Neural cell (in vitro differentiated cells): ENCODE data around the gene TMEM30B. TPM values are rescaled to one million over a fixed set of nuclear protein-coding genes. Genes with fewer than 3 reads are reported as not detected.

Experiments
- H2AFZ ChIP-seq: fragments of 200-600, 300-800 bp; sonication (generic), shearing (Covaris generic); 2 replicates; pipeline ENCODE4 v1.6.0; 2014; ENCODE audit warnings: low read depth, mild to moderate bottlenecking, antibody characterized with exemption, low read length, moderate library complexity
- H3F3A ChIP-seq: fragments of 200-600 bp; shearing (Covaris generic); 2 replicates; pipeline ENCODE4 v1.6.1; 2016; ENCODE audit warnings: mild to moderate bottlenecking, moderate library complexity, mixed read lengths, antibody characterized with exemption, low read length; ENCODE audit not compliant: insufficient read depth, poor library complexity, severe bottlenecking
- H3K27ac ChIP-seq: fragments of 200-600, 300-800 bp; sonication (generic), shearing (Covaris generic); 2 replicates; pipeline ENCODE4 v1.5.1; 2014; ENCODE audit warnings: mild to moderate bottlenecking, low read length, moderate library complexity
- H3K27me3 ChIP-seq: fragments of 300-800, 200-600 bp; sonication (generic), shearing (Covaris generic); 2 replicates; pipeline ENCODE4 v1.6.0; 2014; ENCODE audit warnings: mild to moderate bottlenecking, low read depth, low read length, moderate library complexity; ENCODE audit not compliant: insufficient read depth
- H3K36me3 ChIP-seq: fragments of 300-800, 200-600 bp; sonication (generic), shearing (Covaris generic); 2 replicates; pipeline ENCODE4 v1.5.1; 2014; ENCODE audit warnings: mild to moderate bottlenecking, antibody characterized with exemption, low read length, moderate library complexity; ENCODE audit not compliant: insufficient read depth
- H3K4me2 ChIP-seq: fragments of 300-800, 200-600 bp; sonication (generic), shearing (Covaris generic); 2 replicates; pipeline ENCODE4 v1.6.0; 2014; ENCODE audit warnings: mild to moderate bottlenecking, low read length
- H3K4me3 ChIP-seq: fragments of 300-800, 200-600 bp; sonication (generic), shearing (Covaris generic); 2 replicates; pipeline ENCODE4 v1.5.1; 2014; ENCODE audit warnings: mild to moderate bottlenecking, low read length, moderate library complexity
- H3K79me2 ChIP-seq: fragments of 200-600 bp; shearing (Covaris generic); replicated peaks from 2 replicates; pipeline ENCODE4 v1.6.0; 2014; ENCODE audit warnings: mild to moderate bottlenecking, low read length, moderate library complexity; ENCODE audit not compliant: insufficient read depth
- H3K9ac ChIP-seq: fragments of 300-800, 200-600 bp; sonication (generic), shearing (Covaris generic); 2 replicates; pipeline ENCODE4 v1.6.1; 2016; ENCODE audit warnings: mild to moderate bottlenecking, low read length, mixed read lengths
- H3K9me2 ChIP-seq: fragments of 200-600 bp; shearing (Covaris generic); 2 replicates; pipeline ENCODE4 v1.6.1; 2016; ENCODE audit warnings: mild to moderate bottlenecking, low read length, mixed read lengths; ENCODE audit not compliant: insufficient read depth
- H3K9me3 ChIP-seq: fragments of 200-600, 300-800 bp; sonication (generic), shearing (Covaris generic); 2 replicates; pipeline ENCODE4 v1.6.1; 2016; ENCODE audit warnings: mild to moderate bottlenecking, mixed run types, low read length, moderate library complexity, mixed read lengths
- H4K20me1 ChIP-seq: fragments of 200-600 bp; shearing (Covaris generic); 2 replicates; pipeline ENCODE4 v1.6.1; 2016; ENCODE audit warnings: mild to moderate bottlenecking, mixed run types; ENCODE audit not compliant: insufficient read depth
- EP300 ChIP-seq: fragments of 450-650 bp; conservative IDR thresholded peaks from 2 replicates; pipeline ENCODE4 v1.6.1; 2014; ENCODE audit warnings: antibody characterized with exemption, mild to moderate bottlenecking, moderate library complexity; ENCODE audit not compliant: poor library complexity, severe bottlenecking
- EZH2 ChIP-seq: fragments of 200-600, 300-800 bp; shearing (Covaris generic), sonication (generic); IDR thresholded peaks from 2 replicates; pipeline ENCODE4 v1.6.1; 2014; ENCODE audit warnings: antibody characterized with exemption, low read length, borderline replicate concordance, mild to moderate bottlenecking; ENCODE audit not compliant: insufficient read depth, poor library complexity, severe bottlenecking
- MXI1 ChIP-seq: fragments of 450-650 bp; conservative IDR thresholded peaks from 2 replicates; pipeline ENCODE4 v1.6.1; 2014; ENCODE audit warnings: antibody characterized with exemption, mild to moderate bottlenecking; ENCODE audit not compliant: poor library complexity, severe bottlenecking
- POLR2AphosphoS5 ChIP-seq: IDR thresholded peaks from 2 replicates; pipeline ENCODE4 v1.6.1; 2012
- RAD21 ChIP-seq: fragments of 450-650 bp; conservative IDR thresholded peaks from 2 replicates; pipeline ENCODE4 v1.6.1; 2014; ENCODE audit warnings: antibody characterized with exemption, mild to moderate bottlenecking, moderate library complexity
- SMC3 ChIP-seq: fragments of 450-650 bp; conservative IDR thresholded peaks from 2 replicates; pipeline ENCODE4 v1.6.1; 2014; ENCODE audit warnings: antibody characterized with exemption, mild to moderate bottlenecking, moderate library complexity; ENCODE audit not compliant: poor library complexity
- TAF1 ChIP-seq: IDR thresholded peaks from 2 replicates; pipeline ENCODE4 v1.6.1; 2012; ENCODE audit warnings: low read depth
- polyA plus RNA-seq: library from polyadenylated mRNA; depleted of rRNA; stranded (reverse); fragments of >200 nt; gene quantifications from 2 replicates; pipeline ENCODE4 v1.2.3, GENCODE V29; 2014
- TF ChIP-seq, protein P1 (sequence below): fragments of 450-650 bp; IDR thresholded peaks from 2 replicates; pipeline ENCODE4 v1.5.1; 2014; ENCODE audit warnings: antibody characterized with exemption, mild to moderate bottlenecking, moderate library complexity; ENCODE audit not compliant: poor library complexity, severe bottlenecking
- TF ChIP-seq, protein P2 (sequence below): IDR thresholded peaks from 2 replicates; pipeline ENCODE4 v1.6.1; 2012; ENCODE audit warnings: borderline replicate concordance

TMEM30B gene
- polyA plus RNA-seq, 1 donor from 2014 or later = 0.28 TPM

DNA sequence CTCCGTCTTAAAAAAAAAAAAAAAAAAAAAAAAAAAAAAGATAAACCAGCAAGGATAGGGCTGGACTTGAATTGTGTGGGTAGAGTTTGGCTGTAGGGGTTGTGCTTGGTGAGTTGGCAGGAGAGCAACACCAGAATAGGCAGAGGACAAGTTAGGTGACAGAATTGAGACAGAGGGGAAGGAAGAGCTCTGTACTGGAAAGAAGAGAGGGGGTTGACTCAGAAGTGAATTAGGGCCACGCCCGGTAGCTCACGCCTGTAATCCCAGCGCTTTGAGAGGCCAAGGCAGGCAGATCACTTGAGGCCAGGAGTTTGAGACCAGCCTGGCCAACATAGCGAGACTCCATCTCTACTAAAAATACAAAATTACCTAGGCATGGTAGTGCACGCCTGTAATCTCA is 6.1 kb upstream of the TMEM30B start:
- Histone ChIP-seq H3K9me3 (no peaks in the 10 kb centered on the region), H3K9ac (no peak overlapping the region), H3K9me2 (no peaks in the 10 kb centered on the region), H2AFZ (no peak overlapping the region), H4K20me1 (no peaks in the 10 kb centered on the region), H3K4me2 (no peak overlapping the region), H3F3A (no peaks in the 10 kb centered on the region), H3K36me3 (no peaks in the 10 kb centered on the region), H3K79me2 (no peaks in the 10 kb centered on the region), H3K27ac (no peak overlapping the region), H3K27me3 (peaks cover 25% of the 10 kb centered on the region), H3K4me3 (no peak overlapping the region)
- TF ChIP-seq TAF1 (no peak), POLR2AphosphoS5 (no peak), EZH2 (no peak), MXI1 (no peak), EP300 (no peak), RAD21 (no peak), SMC3 (no peak)
- TF ChIP-seq, protein P1, sequence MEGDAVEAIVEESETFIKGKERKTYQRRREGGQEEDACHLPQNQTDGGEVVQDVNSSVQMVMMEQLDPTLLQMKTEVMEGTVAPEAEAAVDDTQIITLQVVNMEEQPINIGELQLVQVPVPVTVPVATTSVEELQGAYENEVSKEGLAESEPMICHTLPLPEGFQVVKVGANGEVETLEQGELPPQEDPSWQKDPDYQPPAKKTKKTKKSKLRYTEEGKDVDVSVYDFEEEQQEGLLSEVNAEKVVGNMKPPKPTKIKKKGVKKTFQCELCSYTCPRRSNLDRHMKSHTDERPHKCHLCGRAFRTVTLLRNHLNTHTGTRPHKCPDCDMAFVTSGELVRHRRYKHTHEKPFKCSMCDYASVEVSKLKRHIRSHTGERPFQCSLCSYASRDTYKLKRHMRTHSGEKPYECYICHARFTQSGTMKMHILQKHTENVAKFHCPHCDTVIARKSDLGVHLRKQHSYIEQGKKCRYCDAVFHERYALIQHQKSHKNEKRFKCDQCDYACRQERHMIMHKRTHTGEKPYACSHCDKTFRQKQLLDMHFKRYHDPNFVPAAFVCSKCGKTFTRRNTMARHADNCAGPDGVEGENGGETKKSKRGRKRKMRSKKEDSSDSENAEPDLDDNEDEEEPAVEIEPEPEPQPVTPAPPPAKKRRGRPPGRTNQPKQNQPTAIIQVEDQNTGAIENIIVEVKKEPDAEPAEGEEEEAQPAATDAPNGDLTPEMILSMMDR = no peak
- TF ChIP-seq, protein P2, sequence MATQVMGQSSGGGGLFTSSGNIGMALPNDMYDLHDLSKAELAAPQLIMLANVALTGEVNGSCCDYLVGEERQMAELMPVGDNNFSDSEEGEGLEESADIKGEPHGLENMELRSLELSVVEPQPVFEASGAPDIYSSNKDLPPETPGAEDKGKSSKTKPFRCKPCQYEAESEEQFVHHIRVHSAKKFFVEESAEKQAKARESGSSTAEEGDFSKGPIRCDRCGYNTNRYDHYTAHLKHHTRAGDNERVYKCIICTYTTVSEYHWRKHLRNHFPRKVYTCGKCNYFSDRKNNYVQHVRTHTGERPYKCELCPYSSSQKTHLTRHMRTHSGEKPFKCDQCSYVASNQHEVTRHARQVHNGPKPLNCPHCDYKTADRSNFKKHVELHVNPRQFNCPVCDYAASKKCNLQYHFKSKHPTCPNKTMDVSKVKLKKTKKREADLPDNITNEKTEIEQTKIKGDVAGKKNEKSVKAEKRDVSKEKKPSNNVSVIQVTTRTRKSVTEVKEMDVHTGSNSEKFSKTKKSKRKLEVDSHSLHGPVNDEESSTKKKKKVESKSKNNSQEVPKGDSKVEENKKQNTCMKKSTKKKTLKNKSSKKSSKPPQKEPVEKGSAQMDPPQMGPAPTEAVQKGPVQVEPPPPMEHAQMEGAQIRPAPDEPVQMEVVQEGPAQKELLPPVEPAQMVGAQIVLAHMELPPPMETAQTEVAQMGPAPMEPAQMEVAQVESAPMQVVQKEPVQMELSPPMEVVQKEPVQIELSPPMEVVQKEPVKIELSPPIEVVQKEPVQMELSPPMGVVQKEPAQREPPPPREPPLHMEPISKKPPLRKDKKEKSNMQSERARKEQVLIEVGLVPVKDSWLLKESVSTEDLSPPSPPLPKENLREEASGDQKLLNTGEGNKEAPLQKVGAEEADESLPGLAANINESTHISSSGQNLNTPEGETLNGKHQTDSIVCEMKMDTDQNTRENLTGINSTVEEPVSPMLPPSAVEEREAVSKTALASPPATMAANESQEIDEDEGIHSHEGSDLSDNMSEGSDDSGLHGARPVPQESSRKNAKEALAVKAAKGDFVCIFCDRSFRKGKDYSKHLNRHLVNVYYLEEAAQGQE = no peak

DNA sequence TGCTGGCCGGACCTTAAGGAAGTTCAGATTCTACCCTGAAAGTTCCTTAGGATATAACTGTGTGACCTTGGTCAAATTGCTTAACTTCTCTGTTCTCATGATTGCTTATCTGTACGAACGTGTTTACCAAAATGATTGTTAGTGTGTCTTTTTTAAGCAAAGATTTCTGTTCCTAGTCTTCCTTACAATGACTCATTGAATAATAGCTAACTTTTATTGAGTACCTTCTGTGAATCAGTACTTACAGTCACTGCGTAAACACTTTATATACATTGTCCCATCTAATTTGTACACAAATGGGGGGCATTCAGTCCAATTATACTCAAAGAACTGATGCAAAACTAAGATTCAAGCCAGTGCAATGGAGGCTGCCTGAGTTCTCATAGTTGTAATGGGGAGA is 4.2 kb upstream of the TMEM30B start:
- H3K4me2 ChIP-seq = no peak overlapping the region
- no peaks in the 10 kb centered on the region for H4K20me1 ChIP-seq
- no peak overlapping the region for H2AFZ ChIP-seq
- peaks cover 3% of the 10 kb centered on the region for H3K9me3 ChIP-seq
- H3K27me3 ChIP-seq = peaks cover 43% of the 10 kb centered on the region
- H3K79me2 ChIP-seq = no peaks in the 10 kb centered on the region
- no peak overlapping the region for H3K4me3 ChIP-seq
- no peaks in the 10 kb centered on the region for H3F3A ChIP-seq
- no peak overlapping the region for H3K9ac ChIP-seq
- no peak for TF ChIP-seq TAF1
- no peak for TF ChIP-seq RAD21
- TF ChIP-seq, protein P2 = no peak
- no peak for TF ChIP-seq EZH2
- no peak for TF ChIP-seq POLR2AphosphoS5
- TF ChIP-seq, protein P1 = no peak
- no peak for TF ChIP-seq EP300
- no peak for TF ChIP-seq SMC3
- TF ChIP-seq MXI1 = no peak
- H3K27ac ChIP-seq = no peak overlapping the region
- no peaks in the 10 kb centered on the region for H3K9me2 ChIP-seq
- no peaks in the 10 kb centered on the region for H3K36me3 ChIP-seq
